Astrocyte of the spinal cord (primary cell): ENCODE results near the gene COMMD1.
"Not testable (repeated sequence)": the region's sequence is repeated elsewhere in the genome, so short reads cannot be mapped to it uniquely, and the experiment has no call there.

Source experiments
- DNase-seq: peaks from one replicate; pipeline ENCODE4 v3.0.0; 2011; ENCODE audit warnings: low read depth, low spot score
- H3K4me3 ChIP-seq: 2 replicates; pipeline ENCODE4 v1.5.1; 2011; ENCODE audit warnings: low read depth, mild to moderate bottlenecking, low read length, moderate library complexity
- CTCF ChIP-seq: IDR thresholded peaks from 2 replicates; pipeline ENCODE4 v1.5.1; 2012; ENCODE audit warnings: low read depth, mild to moderate bottlenecking, low read length, inconsistent platforms
- in situ Hi-C: cut with HindIII; loops from 2 replicates; pipeline ENCODE4 v1.10.0; 2017; ENCODE audit warnings: low sequenced_read_pairs

The COMMD1 gene

GRCh38 chr2:61951881-61952280, 46.4 kb downstream of the COMMD1 start:
- DNase-seq, result no peak
- in situ Hi-C loops, result no loop called here
- TF ChIP-seq CTCF, result no peak
- no peak overlapping the region for H3K4me3 ChIP-seq

- no peak overlapping the region for H3K4me3 ChIP-seq
- TF ChIP-seq CTCF, result no peak
- in situ Hi-C loops, result no loop called here
- DNase-seq, result no peak
Observed at GRCh38 chr2:61952288-61952687, 46.8 kb downstream of the COMMD1 start.

- DNase-seq, H3K4me3 ChIP-seq, in situ Hi-C loops: not testable (repeated sequence)
Observed at GRCh38 chr2:61954856-61955255, 49.4 kb downstream of the COMMD1 start.

- no peak overlapping the region for H3K4me3 ChIP-seq
- no peak for TF ChIP-seq CTCF
- in situ Hi-C loops, result no loop called here
- DNase-seq, result no peak
Observed at GRCh38 chr2:61959381-61960293, 54.2 kb downstream of the COMMD1 start.

- DNase-seq, result no peak
- no peak overlapping the region for H3K4me3 ChIP-seq
- in situ Hi-C loops, result no loop called here
- TF ChIP-seq CTCF, result no peak
Observed at GRCh38 chr2:61961231-61961901, 55.9 kb downstream of the COMMD1 start.

GRCh38 chr2:61962095-61962984, 56.9 kb downstream of the COMMD1 start:
- H3K4me3 ChIP-seq, result no peak overlapping the region
- in situ Hi-C loops, result no loop called here
- no peak for DNase-seq
- TF ChIP-seq CTCF, result no peak
